ENCODE measurements around the gene HSPA1A.

HSPA1A gene

GRCh38 chr6:31815025-31815838 is at the start of gene HSPA1A, which contains the start of gene HSPA1L:
Gene HSPA1A (plus strand): TSS chr6:31815543. CDS start chr6:31815757, 214 bp downstream.
Gene HSPA1L (minus strand): TSS chr6:31815283. CDS start chr6:31811972, 3,311 bp downstream.
- DNase-seq: peak; percentile 76

GRCh38 chr6:31765559-31765909 is 49.8 kb upstream of the HSPA1A start:
- no peak for DNase-seq
- peak; percentile 32 for ATAC-seq

More at GRCh38 chr6:31815025-31815838, at the start of gene HSPA1A, which contains the start of gene HSPA1L:
- peak; percentile 39 for ATAC-seq

GRCh38 chr6:31765910-31766794 is 49.2 kb upstream of the HSPA1A start:
- ATAC-seq: peak; percentile 1
- DNase-seq: no peak

GRCh38 chr6:31767096-31767645 is 48.2 kb upstream of the HSPA1A start:
- ATAC-seq: no peak
- no peak for DNase-seq

GRCh38 chr6:31768363-31769257 is 46.7 kb upstream of the HSPA1A start:
- DNase-seq (no peak), ATAC-seq (no peak)

- peak; percentile 87 for DNase-seq
- ATAC-seq: peak; percentile 74
These were observed 45.5 kb upstream of the HSPA1A start for GRCh38 chr6:31769684-31770371.

- ATAC-seq (no peak), DNase-seq (no peak)
These were observed 44.5 kb upstream of the HSPA1A start for GRCh38 chr6:31770860-31771259.

GRCh38 chr6:31771992-31772358 is 43.4 kb upstream of the HSPA1A start:
- ATAC-seq (no peak), DNase-seq (no peak)

- no peak for ATAC-seq
- DNase-seq: no peak
These were observed 40.2 kb upstream of the HSPA1A start for GRCh38 chr6:31775184-31775583.

GRCh38 chr6:31775633-31776484 is 39.5 kb upstream of the HSPA1A start:
- ATAC-seq (no peak), DNase-seq (no peak)

- no peak for ATAC-seq
- peak; percentile 31 for DNase-seq
These were observed 38.8 kb upstream of the HSPA1A start for GRCh38 chr6:31776485-31776988.

- DNase-seq (peak; percentile 88), ATAC-seq (peak; percentile 93)
These were observed 38.2 kb upstream of the HSPA1A start, which contains the start of gene VWA7 for GRCh38 chr6:31776989-31777666. Gene VWA7 (minus strand): TSS chr6:31777328. CDS start chr6:31776779, 549 bp downstream.

- ATAC-seq: no peak
- no peak for DNase-seq
These were observed 37.7 kb upstream of the HSPA1A start for GRCh38 chr6:31777667-31778050.

- no peak for DNase-seq
- ATAC-seq: no peak
These were observed 37.1 kb upstream of the HSPA1A start for GRCh38 chr6:31778193-31778592.

- DNase-seq: no peak
These were observed 36.1 kb upstream of the HSPA1A start for GRCh38 chr6:31778999-31779885.

GRCh38 chr6:31779908-31780307 is 35.4 kb upstream of the HSPA1A start:
- no peak for DNase-seq
- ATAC-seq: no peak

More at GRCh38 chr6:31778999-31779885, 36.1 kb upstream of the HSPA1A start:
- no peak for ATAC-seq

- ATAC-seq (no peak), DNase-seq (no peak)
These were observed 34.7 kb upstream of the HSPA1A start for GRCh38 chr6:31780507-31781243.

All from stimulated activated naive CD8-positive, alpha-beta T cell treated with anti-CD3 and anti-CD28 coated beads, Interleukin-15, Interleukin-2, amounts not matched to agents 100 U/mL and 50 U/mL, for 24 hours (primary cell).